Measurements from ENCODE around the gene APOA1.

Gene APOA1

DNA sequence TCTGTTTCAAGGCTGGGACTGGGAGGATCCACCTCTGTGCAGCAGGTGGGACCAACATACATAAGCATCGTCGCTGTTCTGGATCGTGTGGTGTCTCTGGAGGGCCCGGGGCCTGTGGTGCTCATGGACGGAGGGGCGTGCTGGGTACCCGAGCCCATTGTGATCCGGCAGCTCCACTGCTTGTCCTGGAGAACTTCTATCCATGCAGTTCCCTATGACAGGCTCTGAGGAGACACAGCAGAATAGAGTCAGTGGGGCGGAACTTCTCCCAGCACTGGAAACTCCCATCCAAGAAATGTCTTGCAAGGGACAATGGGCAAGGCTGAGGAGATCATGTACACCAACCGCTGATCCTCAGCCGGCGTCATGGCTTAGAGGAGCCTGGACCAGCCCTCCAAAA, 11.6 kb upstream of the APOA1 start:
- Histone ChIP-seq H3K36me3 (ENCODE audit: control insufficient read depth, insufficient read depth, low read length) (peaks cover 24% of the 10 kb centered on the region), H3K4me1 (ENCODE audit: control insufficient read depth, insufficient read depth, low read length) (no peaks in the 10 kb centered on the region), H3K27me3 (ENCODE audit: control insufficient read depth, insufficient read depth, low read length, poor library complexity, severe bottlenecking) (no peaks in the 10 kb centered on the region), H3K27ac (ENCODE audit: insufficient read depth, low read depth, low read length, poor library complexity, severe bottlenecking) (no peak overlapping the region), H3K4me3 (ENCODE audit: insufficient read depth, low read depth, low read length) (no peak overlapping the region), H3K9me3 (ENCODE audit: control insufficient read depth, low read length) (no peaks in the 10 kb centered on the region)
- WGBS, 2 experiments, result 95 to 97% methylated on average over 12 of the region's 12 CpGs

DNA sequence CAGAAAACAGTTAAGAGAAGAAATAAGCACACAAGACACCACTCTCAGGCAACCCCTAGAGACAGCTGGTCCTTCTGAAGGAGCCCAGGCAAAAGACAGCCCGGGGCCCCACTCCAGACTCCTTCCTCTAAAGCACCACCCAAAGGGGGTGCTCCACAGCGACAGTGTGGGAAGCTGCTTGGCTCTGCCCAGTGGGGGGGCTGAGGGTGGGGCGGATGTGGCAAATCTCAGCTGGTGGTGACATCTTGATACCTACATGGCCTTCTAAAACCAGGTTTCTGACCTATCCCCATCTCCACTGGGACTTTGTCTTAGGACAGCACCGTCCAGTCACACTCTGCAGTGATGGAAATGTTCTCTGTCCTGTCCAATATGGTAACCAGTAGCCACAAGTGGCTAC, 10.2 kb upstream of the APOA1 start:
- no peaks in the 10 kb centered on the region for H3K4me1 ChIP-seq (ENCODE audit: control insufficient read depth, insufficient read depth, low read length)
- H3K4me3 ChIP-seq (ENCODE audit: insufficient read depth, low read depth, low read length), result no peak overlapping the region
- H3K9me3 ChIP-seq (ENCODE audit: control insufficient read depth, low read length), result no peaks in the 10 kb centered on the region
- H3K36me3 ChIP-seq (ENCODE audit: control insufficient read depth, insufficient read depth, low read length), result peaks cover 23% of the 10 kb centered on the region
- WGBS, 2 experiments, result 91 to 93% methylated on average over 4 of the region's 4 CpGs
- H3K27ac ChIP-seq (ENCODE audit: insufficient read depth, low read depth, low read length, poor library complexity, severe bottlenecking), result no peak overlapping the region
- H3K27me3 ChIP-seq (ENCODE audit: control insufficient read depth, insufficient read depth, low read length, poor library complexity, severe bottlenecking), result no peaks in the 10 kb centered on the region

DNA sequence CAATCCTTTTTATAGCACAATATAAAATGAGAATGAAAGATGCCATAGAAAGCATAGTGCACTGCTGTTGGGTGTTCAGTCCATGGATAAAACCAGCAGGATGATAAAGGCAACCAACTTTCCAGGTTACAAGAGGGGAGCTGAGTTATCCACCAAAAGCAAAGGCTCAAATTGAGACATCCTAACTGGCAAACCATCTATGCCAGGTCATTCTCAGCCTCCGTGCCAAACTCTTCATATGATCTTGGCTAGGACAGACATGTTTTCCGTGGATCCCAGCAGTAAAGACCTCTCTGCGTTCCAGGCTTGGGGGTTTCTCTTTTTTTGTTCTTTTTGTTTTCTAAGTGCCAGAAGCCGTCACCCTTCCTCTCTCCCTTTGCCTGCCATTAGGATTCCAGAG, 7.3 kb upstream of the APOA1 start:
- Histone ChIP-seq H3K27me3 (ENCODE audit: control insufficient read depth, insufficient read depth, low read length, poor library complexity, severe bottlenecking) (no peaks in the 10 kb centered on the region), H3K9me3 (ENCODE audit: control insufficient read depth, low read length) (no peaks in the 10 kb centered on the region), H3K27ac (ENCODE audit: insufficient read depth, low read depth, low read length, poor library complexity, severe bottlenecking) (no peak overlapping the region), H3K36me3 (ENCODE audit: control insufficient read depth, insufficient read depth, low read length) (peaks cover 23% of the 10 kb centered on the region), H3K4me1 (ENCODE audit: control insufficient read depth, insufficient read depth, low read length) (peaks cover 6% of the 10 kb centered on the region), H3K4me3 (ENCODE audit: insufficient read depth, low read depth, low read length) (no peak overlapping the region)
- 92 to 98% methylated on average over 4 of the region's 4 CpGs for WGBS, 2 experiments

- no peak overlapping the region for H3K27ac ChIP-seq (ENCODE audit: insufficient read depth, low read depth, low read length, poor library complexity, severe bottlenecking)
- no peaks in the 10 kb centered on the region for H3K9me3 ChIP-seq (ENCODE audit: control insufficient read depth, low read length)
- WGBS, 2 experiments, result 92 to 93% methylated on average over 9 of the region's 9 CpGs
- peaks cover 18% of the 10 kb centered on the region for H3K36me3 ChIP-seq (ENCODE audit: control insufficient read depth, insufficient read depth, low read length)
- peaks cover 6% of the 10 kb centered on the region for H3K4me1 ChIP-seq (ENCODE audit: control insufficient read depth, insufficient read depth, low read length)
- H3K4me3 ChIP-seq (ENCODE audit: insufficient read depth, low read depth, low read length), result no peak overlapping the region
- no peaks in the 10 kb centered on the region for H3K27me3 ChIP-seq (ENCODE audit: control insufficient read depth, insufficient read depth, low read length, poor library complexity, severe bottlenecking)
Observed at GRCh38 chr11:116843661-116844060, 6.2 kb upstream of the APOA1 start.

DNA sequence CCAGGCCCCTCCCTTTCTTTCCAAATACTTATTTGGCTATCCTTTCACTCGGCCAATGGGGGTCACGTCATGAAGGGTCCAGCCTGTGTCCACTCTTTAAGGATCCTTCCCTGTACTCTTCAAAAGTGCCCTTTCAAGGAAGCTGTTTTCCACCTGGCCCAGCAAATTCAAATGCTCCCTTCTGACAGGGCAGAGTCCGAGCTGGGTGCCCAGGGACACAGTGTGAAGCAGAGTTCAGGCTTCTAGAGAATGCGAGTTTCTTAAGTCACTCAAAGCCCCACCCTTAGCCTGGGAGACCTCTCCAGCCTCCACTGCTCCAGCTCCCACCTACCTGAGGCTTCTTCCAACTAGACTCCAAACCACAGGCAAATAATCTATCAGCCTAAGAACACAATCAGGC, 5.5 kb upstream of the APOA1 start:
- Histone ChIP-seq H3K4me3 (ENCODE audit: insufficient read depth, low read depth, low read length) (no peak overlapping the region), H3K27me3 (ENCODE audit: control insufficient read depth, insufficient read depth, low read length, poor library complexity, severe bottlenecking) (no peaks in the 10 kb centered on the region)
- WGBS, 2 experiments, result 91 to 94% methylated on average over 4 of the region's 4 CpGs

DNA sequence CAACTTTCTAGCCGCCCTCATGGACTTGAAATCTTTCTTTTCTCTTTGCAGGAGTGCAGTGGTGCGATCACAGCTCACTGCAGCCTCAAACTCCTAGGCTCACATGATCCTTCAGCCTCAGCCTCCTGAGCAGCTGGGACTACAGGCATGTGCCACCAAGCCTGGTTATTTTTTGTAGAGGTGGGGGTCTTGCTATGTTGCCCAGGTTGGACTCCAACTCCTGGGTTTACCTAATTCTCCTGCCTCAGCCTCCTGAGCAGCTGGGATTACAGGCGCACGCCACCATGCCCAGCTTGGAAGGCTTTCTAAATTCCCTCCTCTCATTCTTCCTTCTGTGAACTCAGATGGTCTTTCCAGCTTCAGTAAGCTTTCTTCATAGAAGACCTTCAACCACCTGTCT, 4.7 kb upstream of the APOA1 start:
- Histone ChIP-seq H3K9me3 (ENCODE audit: control insufficient read depth, low read length) (no peaks in the 10 kb centered on the region), H3K36me3 (ENCODE audit: control insufficient read depth, insufficient read depth, low read length) (peaks cover 16% of the 10 kb centered on the region), H3K27ac (ENCODE audit: insufficient read depth, low read depth, low read length, poor library complexity, severe bottlenecking) (no peak overlapping the region), H3K27me3 (ENCODE audit: control insufficient read depth, insufficient read depth, low read length, poor library complexity, severe bottlenecking) (no peaks in the 10 kb centered on the region), H3K4me3 (ENCODE audit: insufficient read depth, low read depth, low read length) (no peak overlapping the region), H3K4me1 (ENCODE audit: control insufficient read depth, insufficient read depth, low read length) (peaks cover 19% of the 10 kb centered on the region)
- 94 to 97% methylated on average over 4 of the region's 4 CpGs for WGBS, 2 experiments

More for the DNA sequence above, 5.5 kb upstream of the APOA1 start:
- no peak overlapping the region for H3K27ac ChIP-seq (ENCODE audit: insufficient read depth, low read depth, low read length, poor library complexity, severe bottlenecking)
- no peaks in the 10 kb centered on the region for H3K9me3 ChIP-seq (ENCODE audit: control insufficient read depth, low read length)
- H3K4me1 ChIP-seq (ENCODE audit: control insufficient read depth, insufficient read depth, low read length), result peaks cover 11% of the 10 kb centered on the region
- H3K36me3 ChIP-seq (ENCODE audit: control insufficient read depth, insufficient read depth, low read length), result peaks cover 17% of the 10 kb centered on the region

GRCh38 chr11:116840746-116841296, 3.4 kb upstream of the APOA1 start:
- Histone ChIP-seq H3K27ac (ENCODE audit: insufficient read depth, low read depth, low read length, poor library complexity, severe bottlenecking) (no peak overlapping the region), H3K27me3 (ENCODE audit: control insufficient read depth, insufficient read depth, low read length, poor library complexity, severe bottlenecking) (no peaks in the 10 kb centered on the region), H3K4me3 (ENCODE audit: insufficient read depth, low read depth, low read length) (no peak overlapping the region), H3K9me3 (ENCODE audit: control insufficient read depth, low read length) (no peaks in the 10 kb centered on the region), H3K4me1 (ENCODE audit: control insufficient read depth, insufficient read depth, low read length) (peaks cover 23% of the 10 kb centered on the region), H3K36me3 (ENCODE audit: control insufficient read depth, insufficient read depth, low read length) (peaks cover 3% of the 10 kb centered on the region)
- 84 to 86% methylated on average over 9 of the region's 9 CpGs for WGBS, 2 experiments

GRCh38 chr11:116840224-116840745, 2.9 kb upstream of the APOA1 start:
- Histone ChIP-seq H3K4me3 (ENCODE audit: insufficient read depth, low read depth, low read length) (no peak overlapping the region), H3K27ac (ENCODE audit: insufficient read depth, low read depth, low read length, poor library complexity, severe bottlenecking) (no peak overlapping the region), H3K4me1 (ENCODE audit: control insufficient read depth, insufficient read depth, low read length) (peaks cover 23% of the 10 kb centered on the region), H3K27me3 (ENCODE audit: control insufficient read depth, insufficient read depth, low read length, poor library complexity, severe bottlenecking) (peaks cover 5% of the 10 kb centered on the region), H3K36me3 (ENCODE audit: control insufficient read depth, insufficient read depth, low read length) (no peaks in the 10 kb centered on the region), H3K9me3 (ENCODE audit: control insufficient read depth, low read length) (no peaks in the 10 kb centered on the region)
- 73 to 75% methylated on average over 6 of the region's 6 CpGs for WGBS, 2 experiments

DNA sequence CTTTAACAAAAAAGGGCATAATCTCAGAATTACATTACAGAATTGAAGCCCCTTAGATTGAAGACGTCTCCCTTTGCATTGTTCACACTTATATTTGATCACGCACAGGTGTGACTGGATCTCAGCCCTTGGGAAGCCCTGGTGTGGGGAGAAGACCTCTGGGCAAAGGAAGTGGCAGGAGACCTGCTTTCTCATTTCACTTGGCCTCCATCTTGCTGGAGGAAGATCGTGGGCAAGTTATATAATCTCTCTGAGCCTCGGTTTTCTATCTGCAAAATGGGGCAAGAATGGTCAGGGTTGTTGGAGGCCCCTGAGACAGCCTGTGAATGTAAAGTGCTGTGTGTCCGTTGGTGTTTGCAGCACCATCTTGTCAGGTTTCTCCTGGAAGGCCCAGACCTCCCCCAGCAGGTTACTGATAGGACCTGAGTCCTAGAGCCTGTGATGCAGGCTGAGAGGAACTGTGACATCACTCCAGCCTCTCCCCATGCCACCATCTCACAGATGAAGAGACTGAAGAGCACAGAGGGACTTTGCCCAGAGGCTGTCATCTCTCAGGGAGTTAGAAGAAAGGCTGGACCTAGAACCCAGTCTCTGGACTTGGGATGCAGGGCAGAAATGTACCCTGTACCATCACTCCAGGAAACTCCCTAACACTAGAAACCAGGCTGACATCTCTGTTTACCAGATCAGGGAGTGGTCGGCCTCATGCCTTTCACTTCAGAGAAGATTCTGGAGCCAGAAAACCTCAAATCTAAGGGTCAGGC, 1.1 kb upstream of the APOA1 start:
- H3K4me3 ChIP-seq (ENCODE audit: insufficient read depth, low read depth, low read length), result no peak overlapping the region
- WGBS, 2 experiments, result 91 to 93% methylated on average over 6 of the region's 6 CpGs
- no peaks in the 10 kb centered on the region for H3K9me3 ChIP-seq (ENCODE audit: control insufficient read depth, low read length)
- no peaks in the 10 kb centered on the region for H3K36me3 ChIP-seq (ENCODE audit: control insufficient read depth, insufficient read depth, low read length)
- H3K27ac ChIP-seq (ENCODE audit: insufficient read depth, low read depth, low read length, poor library complexity, severe bottlenecking), result no peak overlapping the region
- H3K4me1 ChIP-seq (ENCODE audit: control insufficient read depth, insufficient read depth, low read length), result peaks cover 23% of the 10 kb centered on the region
- peaks cover 12% of the 10 kb centered on the region for H3K27me3 ChIP-seq (ENCODE audit: control insufficient read depth, insufficient read depth, low read length, poor library complexity, severe bottlenecking)

DNA sequence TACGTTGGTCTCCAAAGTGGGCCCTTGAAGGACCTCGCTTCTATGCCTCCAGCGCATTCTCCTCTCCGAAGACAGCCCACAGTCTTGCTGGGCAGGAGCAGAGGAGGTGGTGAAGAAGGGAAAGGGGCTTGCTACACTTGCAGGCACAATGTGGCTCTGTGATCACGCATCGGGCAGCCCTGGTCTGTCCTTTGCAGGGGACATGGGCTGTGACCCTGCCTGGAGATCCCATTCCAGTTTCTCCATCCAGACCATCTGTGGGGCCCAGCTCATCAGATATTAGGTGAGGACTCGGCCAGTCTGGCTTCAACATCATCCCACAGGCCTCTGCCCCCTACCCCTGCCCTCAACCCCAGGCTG, 810 bp downstream of the APOA1 start:
- Histone ChIP-seq H3K27me3 (ENCODE audit: control insufficient read depth, insufficient read depth, low read length, poor library complexity, severe bottlenecking) (peaks cover 12% of the 10 kb centered on the region), H3K27ac (ENCODE audit: insufficient read depth, low read depth, low read length, poor library complexity, severe bottlenecking) (no peak overlapping the region), H3K9me3 (ENCODE audit: control insufficient read depth, low read length) (no peaks in the 10 kb centered on the region), H3K4me3 (ENCODE audit: insufficient read depth, low read depth, low read length) (no peak overlapping the region), H3K4me1 (ENCODE audit: control insufficient read depth, insufficient read depth, low read length) (peaks cover 23% of the 10 kb centered on the region), H3K36me3 (ENCODE audit: control insufficient read depth, insufficient read depth, low read length) (no peaks in the 10 kb centered on the region)
- WGBS, 2 experiments, result 95 to 96% methylated on average over 7 of the region's 7 CpGs
